ENCODE data around the gene CDH4.

CDH4 gene

DNA sequence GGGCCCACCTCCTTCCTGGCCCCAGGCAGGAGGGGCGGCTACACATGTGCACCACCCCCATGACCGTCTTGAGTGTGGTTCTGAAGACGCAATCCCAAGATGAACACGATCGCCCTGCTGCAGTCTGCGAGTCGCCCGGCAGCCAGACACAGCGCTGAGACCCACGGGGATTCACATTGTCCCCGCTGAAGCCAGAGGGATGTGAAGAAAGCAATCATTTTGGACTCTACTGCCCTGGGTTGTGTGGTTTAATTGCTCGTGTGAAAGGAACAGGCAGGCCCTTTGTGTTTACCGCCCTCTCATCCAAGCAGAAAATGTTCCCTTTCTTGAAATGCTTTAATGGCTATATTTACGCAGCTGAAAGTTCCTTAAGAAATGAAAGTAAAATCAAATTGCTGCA lies 534.2 kb downstream of the CDH4 start:
- no peak for DNase-seq

- DNase-seq, result no peak
Measured at GRCh38 chr20:61788343-61788742, 536.3 kb downstream of the CDH4 start.

GRCh38 chr20:61789329-61789728 lies 537.3 kb downstream of the CDH4 start:
- no peak for DNase-seq

DNA sequence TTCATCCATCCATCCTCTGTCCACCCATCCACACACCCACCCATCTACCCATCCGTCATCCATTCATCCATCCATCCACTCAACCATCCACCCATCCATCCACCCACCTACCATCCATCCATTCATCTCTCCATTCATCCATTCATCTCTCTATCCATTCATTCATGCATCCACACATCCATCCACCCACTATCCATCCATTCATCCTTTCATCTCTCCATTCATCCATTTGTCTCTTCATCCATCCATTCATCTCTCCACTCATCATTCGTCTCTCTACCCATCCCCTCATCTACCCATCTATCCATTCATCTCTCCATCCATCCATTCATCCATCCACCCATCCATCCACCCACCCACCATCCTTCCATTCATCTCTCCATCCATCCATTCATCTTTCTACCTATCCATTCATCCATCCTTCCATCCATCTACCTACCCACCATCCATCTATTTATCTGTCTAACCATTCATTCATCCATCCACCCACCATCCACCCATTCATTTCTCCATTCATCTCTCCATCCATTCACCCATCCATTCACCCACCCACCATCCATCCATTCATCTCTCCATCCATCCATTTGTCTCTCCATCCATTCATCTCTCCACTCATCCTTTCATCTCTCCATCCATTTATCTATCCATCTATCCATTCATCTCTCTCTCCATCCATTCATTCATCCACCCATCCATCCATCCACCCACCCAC lies 538.2 kb downstream of the CDH4 start:
- no peak for DNase-seq

DNA sequence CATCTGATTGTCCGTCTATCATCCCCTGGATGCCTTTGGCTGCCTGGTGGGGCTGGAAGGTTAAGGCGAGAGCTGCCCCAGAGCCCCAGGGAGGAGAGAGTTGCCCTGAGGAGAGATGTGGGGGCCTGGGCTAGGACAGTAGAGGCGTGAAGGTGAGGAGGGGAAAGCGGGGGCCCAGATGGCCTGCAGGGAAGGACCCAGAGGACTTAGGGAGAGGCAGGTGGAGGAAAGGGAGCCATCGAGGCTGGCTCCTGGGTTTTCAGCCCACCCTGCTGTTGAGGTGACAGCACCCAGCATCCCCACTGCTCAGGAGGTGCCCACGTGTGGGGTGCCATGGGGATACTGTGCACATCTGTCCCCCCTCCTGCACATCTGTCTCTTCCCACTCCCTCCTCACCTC lies 539.9 kb downstream of the CDH4 start:
- DNase-seq, result no peak

- DNase-seq, result no peak
Measured at GRCh38 chr20:61795669-61796630, 543.9 kb downstream of the CDH4 start.

DNA sequence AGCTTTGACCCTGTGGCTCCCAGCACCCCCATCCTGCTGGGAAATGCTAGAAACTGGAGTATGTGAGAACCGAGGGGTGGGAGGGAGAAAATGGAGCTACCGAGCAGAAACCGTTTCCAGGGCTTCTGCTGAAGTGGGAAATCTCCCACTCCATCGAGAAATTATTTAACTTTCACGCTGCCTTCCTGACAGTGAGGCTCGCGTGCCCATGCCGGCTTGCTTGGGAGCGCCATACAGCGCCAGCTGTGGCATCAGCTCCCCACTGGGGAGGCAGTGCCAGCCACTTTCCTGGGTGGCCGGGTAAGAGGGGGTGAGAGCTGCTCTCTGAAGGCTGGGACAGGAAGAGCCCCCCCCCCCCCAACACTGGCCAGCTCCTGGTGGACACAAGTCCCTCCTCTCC lies 544.7 kb downstream of the CDH4 start:
- no peak for DNase-seq

GRCh38 chr20:61797200-61797599 lies 545.1 kb downstream of the CDH4 start:
- no peak for DNase-seq

DNA sequence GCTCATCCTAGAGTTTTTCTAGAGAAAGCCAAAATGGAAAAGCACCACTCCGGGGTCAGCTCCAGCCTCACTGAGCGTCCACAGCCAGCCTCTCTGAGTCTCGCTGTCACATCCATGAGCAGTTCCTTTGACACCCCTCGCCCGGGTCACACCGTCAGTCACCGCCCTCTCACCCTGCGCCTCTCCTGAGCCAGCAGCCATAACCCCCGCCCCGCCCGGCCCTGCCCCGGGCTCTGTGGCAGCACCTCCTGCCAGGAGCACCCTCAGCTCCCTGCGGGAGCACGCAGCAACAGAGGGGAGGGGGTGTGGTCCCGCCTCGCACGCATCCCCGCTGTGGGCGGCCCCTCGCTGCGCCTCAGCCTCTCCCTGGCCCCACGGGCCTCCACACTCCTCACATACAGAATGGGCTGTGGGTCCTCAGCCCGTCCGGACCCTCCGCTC lies 545.9 kb downstream of the CDH4 start:
- no peak for DNase-seq

- no peak for DNase-seq
Measured at GRCh38 chr20:61798632-61799031, 546.6 kb downstream of the CDH4 start.

DNA sequence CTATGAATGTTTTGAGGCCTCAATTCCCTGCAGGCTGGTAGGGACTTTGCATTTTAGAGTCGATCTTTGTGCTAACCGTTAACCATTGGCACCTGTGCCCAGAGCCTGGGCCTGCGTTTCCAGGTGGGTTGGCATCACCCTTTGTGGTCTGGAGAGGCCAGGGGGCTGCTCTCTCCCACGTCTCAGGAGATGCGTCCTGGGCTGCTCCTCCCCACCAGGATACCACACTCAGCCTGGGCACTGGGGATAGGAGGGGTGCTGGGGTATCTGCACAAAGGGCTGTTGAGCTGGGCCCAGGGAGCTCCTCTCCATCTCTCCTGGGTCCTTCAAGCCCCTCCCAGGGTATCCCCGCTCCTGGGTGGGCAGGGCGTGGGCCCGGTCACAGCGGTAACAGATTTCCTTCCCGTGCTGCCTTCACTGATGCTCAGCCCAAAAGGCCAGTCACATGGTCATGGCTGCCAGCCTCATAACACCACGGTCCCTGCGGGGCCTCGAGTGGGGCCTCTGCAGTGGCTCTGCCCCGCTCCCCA lies 547.4 kb downstream of the CDH4 start:
- no peak for DNase-seq

DNA sequence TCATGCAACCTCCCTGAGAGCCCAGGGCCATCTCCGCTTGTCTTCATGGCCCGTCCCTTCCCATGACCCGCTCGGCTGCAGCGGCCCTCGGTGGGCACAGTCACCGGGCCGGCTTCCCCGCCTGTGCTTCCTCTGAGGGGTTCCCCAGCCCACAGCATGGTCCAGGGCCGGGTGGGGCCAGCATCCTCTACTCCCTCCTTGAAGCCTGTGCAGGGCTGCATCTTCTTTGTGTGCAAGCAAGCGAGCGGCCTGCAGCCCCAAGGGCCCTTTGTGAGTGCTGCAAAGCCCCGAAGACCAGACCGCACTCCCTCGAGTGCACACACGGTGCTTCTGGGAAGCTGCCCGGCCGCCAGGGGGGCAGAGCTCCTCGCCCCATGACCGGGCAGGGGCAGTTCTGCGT lies 547.9 kb downstream of the CDH4 start:
- no peak for DNase-seq

DNA sequence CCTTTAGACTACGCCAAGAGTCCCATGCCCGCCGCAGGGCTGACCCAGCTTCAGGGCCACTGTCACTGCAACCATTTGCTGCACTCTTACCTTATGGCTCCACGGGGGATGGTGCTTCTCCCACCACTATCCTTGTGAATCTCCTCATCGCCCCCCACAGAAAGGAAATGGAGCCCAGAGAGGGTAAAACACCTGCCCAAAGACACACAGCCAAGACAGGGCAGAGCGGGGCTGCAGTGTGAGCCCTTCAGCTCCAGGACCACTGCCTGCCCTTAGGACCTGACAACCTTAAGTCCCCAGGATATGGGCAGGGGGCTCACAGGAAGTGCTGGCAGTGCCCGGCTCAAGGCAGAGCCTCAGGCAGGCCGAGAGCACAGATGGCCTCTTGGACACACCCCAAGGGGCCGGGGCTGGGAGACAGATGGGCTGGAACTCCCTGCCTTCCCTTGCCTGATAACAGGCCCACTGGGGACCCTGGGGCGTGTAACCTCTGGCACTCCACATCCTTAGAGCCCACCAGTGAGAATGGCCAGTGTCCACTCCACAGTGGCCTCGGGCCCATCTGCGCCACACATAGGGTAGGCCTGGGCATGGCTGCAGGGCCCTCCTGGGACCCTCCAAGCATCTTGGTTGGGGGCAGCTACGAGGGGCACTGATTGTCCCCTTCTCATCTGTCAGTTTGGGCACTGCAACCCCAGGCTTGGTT lies 548.5 kb downstream of the CDH4 start:
- DNase-seq, result no peak

- no peak for DNase-seq
Measured at GRCh38 chr20:61801065-61801360, 549.0 kb downstream of the CDH4 start.

DNA sequence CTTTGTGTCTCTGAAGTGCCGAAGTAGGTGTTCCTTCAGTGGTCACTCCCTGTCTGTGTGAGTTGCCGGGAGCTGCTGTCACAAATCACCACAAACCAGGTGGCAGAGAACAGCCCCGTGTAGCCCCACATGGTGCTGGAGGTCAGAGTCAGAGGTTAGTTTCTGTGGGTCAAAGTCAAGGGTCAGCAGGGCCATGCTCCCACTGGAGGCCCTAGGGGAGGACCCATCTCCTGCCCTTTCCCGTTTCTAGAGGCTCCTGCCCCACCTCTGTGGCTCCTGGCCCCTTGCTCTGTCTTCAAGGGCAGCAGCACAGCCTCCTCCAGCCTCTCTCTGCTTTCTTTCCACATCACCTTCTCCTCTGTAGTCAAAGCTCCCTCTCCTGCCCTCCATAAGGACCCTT lies 549.4 kb downstream of the CDH4 start:
- DNase-seq, result no peak

GRCh38 chr20:61801857-61802442 lies 549.9 kb downstream of the CDH4 start:
- no peak for DNase-seq

DNA sequence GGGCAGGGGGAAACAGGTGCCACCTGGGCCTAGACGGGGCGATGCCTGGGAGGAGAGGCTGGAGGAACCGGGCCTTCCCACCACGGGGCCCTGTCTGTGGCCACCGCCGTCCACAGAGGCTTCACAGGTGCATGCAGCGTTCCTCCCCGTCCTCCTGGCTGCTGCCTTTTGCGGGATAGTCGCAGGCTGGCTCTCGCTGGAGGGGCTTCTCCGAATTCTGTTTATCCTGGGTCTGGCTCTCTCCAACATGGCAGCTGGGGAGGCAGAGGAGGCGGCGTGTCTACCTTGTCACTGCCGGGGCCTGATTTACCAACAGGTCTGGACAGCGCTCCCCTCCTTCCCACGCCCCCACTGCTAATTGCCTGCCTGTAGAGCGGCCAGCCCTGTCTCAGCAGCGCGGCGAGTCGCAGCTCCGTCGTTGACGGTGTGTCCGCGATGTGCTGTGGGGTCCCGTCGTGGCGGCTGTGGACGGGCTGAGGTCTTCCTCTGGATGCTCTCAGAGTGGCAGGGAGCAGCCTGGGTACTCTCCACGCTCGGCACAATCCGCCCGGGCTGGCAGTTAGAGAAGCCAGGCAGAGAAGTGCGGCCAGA lies 550.8 kb downstream of the CDH4 start:
- DNase-seq, result no peak

DNA sequence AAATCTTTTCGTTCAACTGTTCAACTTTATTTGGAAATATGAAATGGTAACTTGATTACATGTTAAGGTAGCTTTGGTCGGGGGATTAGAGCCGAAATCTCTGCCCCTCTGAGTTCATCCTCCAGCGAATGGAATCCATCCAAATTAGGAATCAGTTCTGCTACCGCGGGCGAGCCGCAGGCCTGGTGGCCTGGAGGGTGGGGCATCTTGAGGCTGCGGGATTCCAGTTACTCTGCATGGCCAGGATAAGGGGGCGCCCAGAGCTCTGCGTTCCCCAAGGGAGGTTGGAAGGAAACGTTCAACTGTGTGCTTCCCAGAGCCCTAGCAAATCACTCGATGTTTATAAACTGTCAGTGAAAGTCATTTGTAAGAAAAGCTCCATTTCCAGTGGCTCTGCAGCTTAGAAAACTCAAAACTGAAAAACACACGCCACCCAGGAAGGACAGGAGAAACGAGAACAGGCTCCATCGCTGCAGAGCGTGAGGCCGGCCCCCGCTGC lies 551.4 kb downstream of the CDH4 start:
- no peak for DNase-seq

DNA sequence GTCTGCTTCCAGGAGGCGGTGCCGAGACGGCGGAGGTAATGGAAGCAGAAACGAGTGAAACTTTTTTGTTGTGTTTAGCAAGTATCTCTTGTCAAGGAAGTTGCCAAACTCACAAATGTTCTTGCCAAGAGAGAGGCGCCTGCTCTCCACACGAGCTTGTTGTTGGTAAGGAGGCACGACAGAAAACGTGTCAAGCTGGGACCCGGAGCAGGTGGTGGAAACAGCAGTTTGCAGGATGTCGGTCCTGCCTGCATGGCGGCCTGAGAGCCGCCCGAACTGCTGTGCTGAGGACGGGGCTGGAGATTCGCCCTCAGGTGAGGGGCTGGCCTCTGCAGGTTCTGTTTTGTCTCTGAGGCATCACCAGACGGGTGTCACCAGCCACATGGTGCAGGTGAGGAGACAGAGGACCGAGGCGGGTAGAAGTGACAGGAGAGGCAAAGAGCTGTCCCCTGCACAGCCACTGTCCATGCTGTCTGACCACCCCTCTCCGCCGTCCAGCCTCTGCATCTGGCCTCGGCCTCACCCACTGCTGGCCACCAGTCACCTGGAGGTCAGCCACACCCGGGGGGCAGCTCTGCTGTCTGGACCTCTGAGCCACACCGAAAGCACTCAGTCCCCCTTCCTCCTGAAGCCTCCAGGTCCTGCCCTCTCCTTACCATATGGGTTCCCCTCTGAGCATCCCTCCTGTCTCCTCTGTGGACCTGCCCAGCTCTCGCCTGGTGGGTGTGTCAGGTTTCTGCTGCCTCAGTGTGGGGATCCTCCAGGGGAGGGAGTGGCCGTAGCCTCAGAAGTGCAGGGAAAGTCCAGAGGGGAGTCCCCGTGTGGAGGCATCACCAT lies 552.1 kb downstream of the CDH4 start:
- no peak for DNase-seq

DNA sequence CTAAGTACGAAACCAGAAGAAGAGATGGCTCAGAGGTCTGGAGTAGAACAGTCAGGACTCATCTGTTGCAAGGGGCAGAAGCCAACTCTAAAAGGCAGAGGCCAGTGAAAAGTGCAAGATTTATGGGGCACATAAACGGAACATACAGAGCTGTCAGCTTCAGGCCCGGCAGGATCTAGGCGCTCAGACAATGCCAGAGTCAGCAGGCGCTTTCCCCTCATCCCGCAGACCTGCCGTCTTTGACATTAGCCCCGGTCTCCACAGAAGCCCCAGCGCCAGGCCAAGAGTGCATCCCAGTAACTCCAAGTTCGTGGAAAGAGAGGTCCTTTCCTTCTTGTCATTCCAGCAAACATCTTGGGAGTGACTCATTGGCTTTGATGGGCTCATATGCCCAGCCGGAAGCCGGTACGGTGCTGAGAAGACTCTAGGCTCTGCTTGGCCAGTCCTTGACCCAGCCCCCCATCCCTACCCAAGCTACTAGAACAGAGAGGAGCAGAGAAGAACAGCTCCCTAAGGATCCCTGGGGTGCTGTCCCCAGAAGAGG lies 552.8 kb downstream of the CDH4 start:
- no peak for DNase-seq

DNA sequence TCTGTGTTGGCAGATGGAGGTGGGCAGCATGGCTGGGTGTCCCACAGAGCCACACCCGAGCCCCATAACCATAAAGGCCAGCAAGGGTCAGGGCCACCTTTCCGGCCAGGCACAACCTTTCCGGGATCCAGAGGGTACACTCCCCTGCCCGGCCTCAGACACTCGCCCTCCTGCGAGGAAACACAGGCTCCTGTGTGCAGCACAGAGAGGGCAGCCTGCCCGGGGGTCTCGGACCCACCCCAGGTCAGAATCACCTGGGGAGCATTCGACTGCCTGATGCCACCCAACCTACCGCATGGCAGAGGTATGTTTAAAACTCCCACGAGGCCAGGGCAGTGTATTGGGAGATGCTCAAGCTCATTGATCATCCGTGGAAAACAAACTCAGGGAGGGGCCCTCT lies 553.3 kb downstream of the CDH4 start:
- no peak for DNase-seq
